Measurements from ENCODE around the gene CD84. TPM values are rescaled to one million over a fixed set of nuclear protein-coding genes. Genes with fewer than 3 reads are reported as not detected.
A peak's percentile ranks its signal among the peaks of the same experiment; 100 is the strongest.

CD84 gene
- total RNA-seq, 1 donor from 2014 or later = not detected

- Histone ChIP-seq H2AFZ (replicated peaks) (no peak overlapping the region), H3K36me3 (no peaks in the 10 kb centered on the region), H3K27ac (no peak overlapping the region), H3K9ac (no peak overlapping the region), H3K4me3 (no peak overlapping the region), H3K4me2 (no peak overlapping the region), H4K20me1 (ENCODE audit: low read depth) (no peaks in the 10 kb centered on the region), H3K4me1 (no peaks in the 10 kb centered on the region), H3K79me2 (ENCODE audit: low read depth) (no peaks in the 10 kb centered on the region), H3F3A (ENCODE audit: low read depth) (no peaks in the 10 kb centered on the region), H3K27me3 (no peaks in the 10 kb centered on the region), H3K9me3 (ENCODE audit: low read depth) (no peaks in the 10 kb centered on the region)
- Mint-ChIP-seq H3K4me1 (no peaks in the 10 kb centered on the region), H3K27ac (no peak overlapping the region), H3K4me3 (no peak overlapping the region), H3K9me3 (peaks cover 13% of the 10 kb centered on the region), H3K36me3 (no peaks in the 10 kb centered on the region), H3K27me3 (ENCODE audit: insufficient read depth, low read depth) (no peaks in the 10 kb centered on the region)
- DNase-seq (ENCODE audit: low spot score) = no peak
- TF ChIP-seq EZH2phosphoT487 (IDR thresholded peaks at IDR 0.05) (no peak), EZH2 (IDR thresholded peaks at IDR 0.05) (no peak)
- TF ChIP-seq, protein P1, sequence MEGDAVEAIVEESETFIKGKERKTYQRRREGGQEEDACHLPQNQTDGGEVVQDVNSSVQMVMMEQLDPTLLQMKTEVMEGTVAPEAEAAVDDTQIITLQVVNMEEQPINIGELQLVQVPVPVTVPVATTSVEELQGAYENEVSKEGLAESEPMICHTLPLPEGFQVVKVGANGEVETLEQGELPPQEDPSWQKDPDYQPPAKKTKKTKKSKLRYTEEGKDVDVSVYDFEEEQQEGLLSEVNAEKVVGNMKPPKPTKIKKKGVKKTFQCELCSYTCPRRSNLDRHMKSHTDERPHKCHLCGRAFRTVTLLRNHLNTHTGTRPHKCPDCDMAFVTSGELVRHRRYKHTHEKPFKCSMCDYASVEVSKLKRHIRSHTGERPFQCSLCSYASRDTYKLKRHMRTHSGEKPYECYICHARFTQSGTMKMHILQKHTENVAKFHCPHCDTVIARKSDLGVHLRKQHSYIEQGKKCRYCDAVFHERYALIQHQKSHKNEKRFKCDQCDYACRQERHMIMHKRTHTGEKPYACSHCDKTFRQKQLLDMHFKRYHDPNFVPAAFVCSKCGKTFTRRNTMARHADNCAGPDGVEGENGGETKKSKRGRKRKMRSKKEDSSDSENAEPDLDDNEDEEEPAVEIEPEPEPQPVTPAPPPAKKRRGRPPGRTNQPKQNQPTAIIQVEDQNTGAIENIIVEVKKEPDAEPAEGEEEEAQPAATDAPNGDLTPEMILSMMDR (IDR thresholded peaks at IDR 0.05) = no peak
These were observed 83.0 kb downstream of the CD84 start for GRCh38 chr1:160496334-160496733.

DNA sequence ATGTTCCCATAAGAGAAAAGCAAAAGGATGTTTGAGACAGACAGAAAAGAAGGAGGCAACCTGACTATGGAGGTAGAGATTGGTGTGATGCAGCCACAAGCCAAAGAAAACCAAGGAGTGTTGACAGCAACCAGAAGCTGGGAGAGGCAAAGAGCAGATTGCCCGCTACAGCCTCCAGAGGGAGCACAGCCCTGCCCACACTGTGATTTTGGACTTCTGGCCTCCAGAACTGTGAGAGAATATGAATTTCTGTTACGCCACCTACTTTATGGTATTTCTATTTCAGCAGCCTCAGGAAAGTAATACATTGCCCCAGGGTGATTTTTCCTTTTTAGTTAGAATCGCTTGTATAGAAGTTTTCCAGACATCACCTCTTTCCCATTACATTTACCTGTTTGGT lies 84.7 kb downstream of the CD84 start:
- no peaks in the 10 kb centered on the region for H3K9me3 ChIP-seq (ENCODE audit: low read depth)
- H3K4me1 ChIP-seq = no peaks in the 10 kb centered on the region
- no peak overlapping the region for H3K4me2 ChIP-seq
- no peak overlapping the region for H3K9ac ChIP-seq
- no peak overlapping the region for H3K27ac ChIP-seq
- no peak overlapping the region for H3K4me3 ChIP-seq
- no peaks in the 10 kb centered on the region for H3K27me3 ChIP-seq
- no peaks in the 10 kb centered on the region for H3K79me2 ChIP-seq (ENCODE audit: low read depth)
- Mint-ChIP-seq H3K27ac (no peak overlapping the region), H3K4me1 (peaks cover 4% of the 10 kb centered on the region), H3K36me3 (no peaks in the 10 kb centered on the region), H3K9me3 (peaks cover 12% of the 10 kb centered on the region), H3K27me3 (ENCODE audit: insufficient read depth, low read depth) (no peaks in the 10 kb centered on the region), H3K4me3 (no peak overlapping the region)
- no peaks in the 10 kb centered on the region for H3K36me3 ChIP-seq
- H4K20me1 ChIP-seq (ENCODE audit: low read depth) = no peaks in the 10 kb centered on the region
- DNase-seq (ENCODE audit: low spot score) = peak; percentile 8
- H3F3A ChIP-seq (ENCODE audit: low read depth) = no peaks in the 10 kb centered on the region
- TF ChIP-seq EZH2 (IDR thresholded peaks at IDR 0.05) (no peak), EZH2phosphoT487 (IDR thresholded peaks at IDR 0.05) (no peak)
- TF ChIP-seq, protein P1 (IDR thresholded peaks at IDR 0.05) = peak; percentile 40
- H2AFZ ChIP-seq (replicated peaks) = no peak overlapping the region

GRCh38 chr1:160492617-160493016 lies 86.7 kb downstream of the CD84 start:
- peaks cover 3% of the 10 kb centered on the region for H3K27me3 Mint-ChIP-seq (ENCODE audit: insufficient read depth, low read depth)
- DNase-seq (ENCODE audit: low spot score) = no peak
- no peaks in the 10 kb centered on the region for H3K4me1 ChIP-seq

More at GRCh38 chr1:160492617-160493016, 86.7 kb downstream of the CD84 start:
- TF ChIP-seq, protein P1 (IDR thresholded peaks at IDR 0.05) = no peak
- TF ChIP-seq EZH2 (IDR thresholded peaks at IDR 0.05) (no peak), EZH2phosphoT487 (IDR thresholded peaks at IDR 0.05) (no peak)
- H3K9ac ChIP-seq = no peak overlapping the region
- peaks cover 7% of the 10 kb centered on the region for H3K4me1 Mint-ChIP-seq
- H2AFZ ChIP-seq (replicated peaks) = no peak overlapping the region
- H3K27me3 ChIP-seq = no peaks in the 10 kb centered on the region
- H3K9me3 ChIP-seq (ENCODE audit: low read depth) = no peaks in the 10 kb centered on the region
- H3K27ac ChIP-seq = no peak overlapping the region
- H3K36me3 ChIP-seq = no peaks in the 10 kb centered on the region
- H3K27ac Mint-ChIP-seq = no peak overlapping the region
- H3F3A ChIP-seq (ENCODE audit: low read depth) = no peaks in the 10 kb centered on the region
- no peak overlapping the region for H3K4me2 ChIP-seq
- H4K20me1 ChIP-seq (ENCODE audit: low read depth) = no peaks in the 10 kb centered on the region
- no peak overlapping the region for H3K4me3 Mint-ChIP-seq
- no peaks in the 10 kb centered on the region for H3K36me3 Mint-ChIP-seq
- no peaks in the 10 kb centered on the region for H3K79me2 ChIP-seq (ENCODE audit: low read depth)
- H3K9me3 Mint-ChIP-seq = no peaks in the 10 kb centered on the region
- no peak overlapping the region for H3K4me3 ChIP-seq

All from neural progenitor cell (in vitro differentiated cells).